Fibroblast of the aortic adventitia (primary cell): Measurements from ENCODE around the gene TMEM178A. TPM values are rescaled to one million over a fixed set of nuclear protein-coding genes. Genes with fewer than 3 reads are reported as not detected.

Source experiments
- DNase-seq: peaks from one replicate; pipeline ENCODE4 v3.0.0-alpha.2; 2010; ENCODE audit warnings: low read depth
- H3K4me3 ChIP-seq: 2 replicates; pipeline ENCODE4 v1.5.1; 2011; ENCODE audit warnings: low read depth, mild to moderate bottlenecking, control low read depth, low read length, moderate library complexity
- total RNA-seq: library from RNA; depleted of rRNA; stranded (reverse); fragments of >200 nt; gene quantifications from 2 replicates; pipeline ENCODE4 v1.2.3, GENCODE V29; 2012; ENCODE audit warnings: low replicate concordance
- TF ChIP-seq, protein P1 (sequence below): IDR thresholded peaks from 2 replicates; pipeline ENCODE4 v1.5.1; 2011; ENCODE audit warnings: mild to moderate bottlenecking, low read length, control low read depth, inconsistent platforms; ENCODE audit not compliant: insufficient read depth

The TMEM178A gene
- total RNA-seq, 1 donor: 0.36 TPM

GRCh38 chr2:39684464-39684863 lies 18.7 kb downstream of the TMEM178A start:
- H3K4me3 ChIP-seq: no peak overlapping the region
- DNase-seq: no peak
- TF ChIP-seq, protein P1, sequence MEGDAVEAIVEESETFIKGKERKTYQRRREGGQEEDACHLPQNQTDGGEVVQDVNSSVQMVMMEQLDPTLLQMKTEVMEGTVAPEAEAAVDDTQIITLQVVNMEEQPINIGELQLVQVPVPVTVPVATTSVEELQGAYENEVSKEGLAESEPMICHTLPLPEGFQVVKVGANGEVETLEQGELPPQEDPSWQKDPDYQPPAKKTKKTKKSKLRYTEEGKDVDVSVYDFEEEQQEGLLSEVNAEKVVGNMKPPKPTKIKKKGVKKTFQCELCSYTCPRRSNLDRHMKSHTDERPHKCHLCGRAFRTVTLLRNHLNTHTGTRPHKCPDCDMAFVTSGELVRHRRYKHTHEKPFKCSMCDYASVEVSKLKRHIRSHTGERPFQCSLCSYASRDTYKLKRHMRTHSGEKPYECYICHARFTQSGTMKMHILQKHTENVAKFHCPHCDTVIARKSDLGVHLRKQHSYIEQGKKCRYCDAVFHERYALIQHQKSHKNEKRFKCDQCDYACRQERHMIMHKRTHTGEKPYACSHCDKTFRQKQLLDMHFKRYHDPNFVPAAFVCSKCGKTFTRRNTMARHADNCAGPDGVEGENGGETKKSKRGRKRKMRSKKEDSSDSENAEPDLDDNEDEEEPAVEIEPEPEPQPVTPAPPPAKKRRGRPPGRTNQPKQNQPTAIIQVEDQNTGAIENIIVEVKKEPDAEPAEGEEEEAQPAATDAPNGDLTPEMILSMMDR: no peak

DNA sequence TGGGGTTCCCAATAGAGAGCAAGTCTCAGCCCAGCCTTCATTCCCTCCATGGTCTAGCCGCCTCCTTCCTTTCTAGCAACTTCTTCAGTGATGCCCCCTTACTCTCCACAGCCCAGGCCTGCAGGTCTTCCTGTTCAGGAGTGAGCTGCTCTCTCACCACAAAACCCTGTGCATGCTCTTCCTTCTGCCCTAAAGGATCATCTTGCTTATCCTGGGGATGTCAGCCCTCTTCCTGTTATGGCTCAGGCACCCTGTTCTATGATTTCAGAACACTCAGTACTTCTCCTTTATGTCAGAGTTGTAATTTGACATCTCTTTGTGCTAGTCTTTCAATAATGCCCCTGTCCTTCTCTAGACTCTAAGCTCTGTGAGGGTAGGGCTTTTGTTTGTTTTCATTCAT lies 19.4 kb downstream of the TMEM178A start:
- TF ChIP-seq, protein P1: no peak
- no peak for DNase-seq
- no peak overlapping the region for H3K4me3 ChIP-seq

DNA sequence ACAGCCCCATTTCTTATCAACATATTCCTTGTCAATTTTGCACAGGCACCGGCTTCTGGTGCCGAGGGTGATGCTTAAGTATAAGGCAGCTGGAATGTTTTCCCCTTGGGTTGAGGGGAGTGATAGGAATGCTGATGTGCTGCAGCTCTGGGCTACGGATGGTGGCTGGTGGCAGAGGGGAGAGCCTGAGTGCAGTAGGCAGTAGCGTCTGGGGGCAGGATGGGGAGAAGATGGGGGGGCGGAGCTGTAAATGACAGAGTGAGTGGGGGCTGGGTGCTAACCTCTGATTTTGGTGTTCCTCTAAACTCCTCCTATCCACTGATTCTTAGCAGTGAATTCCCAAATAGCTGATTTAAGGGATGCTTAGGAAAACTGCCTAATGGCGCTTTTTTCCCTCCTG lies 20.7 kb downstream of the TMEM178A start:
- no peak for DNase-seq
- H3K4me3 ChIP-seq: no peak overlapping the region
- TF ChIP-seq, protein P1: no peak

- TF ChIP-seq, protein P1: no peak
- no peak overlapping the region for H3K4me3 ChIP-seq
- no peak for DNase-seq
These were observed 22.5 kb downstream of the TMEM178A start for GRCh38 chr2:39688181-39688580.

- TF ChIP-seq, protein P1: no peak
- no peak for DNase-seq
- no peak overlapping the region for H3K4me3 ChIP-seq
These were observed 23.6 kb downstream of the TMEM178A start for GRCh38 chr2:39689272-39689841.

- TF ChIP-seq, protein P1: no peak
- no peak for DNase-seq
- H3K4me3 ChIP-seq: no peak overlapping the region
These were observed 24.2 kb downstream of the TMEM178A start for GRCh38 chr2:39689876-39690275.

GRCh38 chr2:39693245-39693644 lies 27.5 kb downstream of the TMEM178A start:
- no peak for DNase-seq
- TF ChIP-seq, protein P1: no peak
- H3K4me3 ChIP-seq: no peak overlapping the region
